Measurements from ENCODE around the gene C1RL. TPM values are rescaled to one million over a fixed set of nuclear protein-coding genes. Genes with fewer than 3 reads are reported as not detected.

C1RL gene
- total RNA-seq, 1 donor from 2014 or later: 26.6 TPM

- no peaks in the 10 kb centered on the region for H3K36me3 ChIP-seq (ENCODE audit: control insufficient read depth, insufficient read depth, low read length)
- H3K4me3 ChIP-seq (ENCODE audit: low read depth, low read length): no peak overlapping the region
- no peaks in the 10 kb centered on the region for H3K27me3 ChIP-seq (ENCODE audit: control insufficient read depth, insufficient read depth, low read length)
- no peak for DNase-seq (ENCODE audit: low read depth)
- no peak for TF ChIP-seq CTCF (IDR thresholded peaks at IDR 0.05; ENCODE audit: insufficient read depth, low read length, poor library complexity, severe bottlenecking)
These were observed 61.7 kb downstream of the C1RL start for GRCh38 chr12:7047306-7047705.

GRCh38 chr12:7046383-7047105 lies 62.5 kb downstream of the C1RL start:
- no peaks in the 10 kb centered on the region for H3K27me3 ChIP-seq (ENCODE audit: control insufficient read depth, insufficient read depth, low read length)
- TF ChIP-seq CTCF (IDR thresholded peaks at IDR 0.05; ENCODE audit: insufficient read depth, low read length, poor library complexity, severe bottlenecking): no peak
- DNase-seq (ENCODE audit: low read depth): no peak
- H3K36me3 ChIP-seq (ENCODE audit: control insufficient read depth, insufficient read depth, low read length): no peaks in the 10 kb centered on the region
- no peak overlapping the region for H3K4me3 ChIP-seq (ENCODE audit: low read depth, low read length)

- Histone ChIP-seq H3K4me3 (ENCODE audit: low read depth, low read length) (no peak overlapping the region), H3K36me3 (ENCODE audit: control insufficient read depth, insufficient read depth, low read length) (no peaks in the 10 kb centered on the region), H3K27me3 (ENCODE audit: control insufficient read depth, insufficient read depth, low read length) (no peaks in the 10 kb centered on the region)
- no peak for DNase-seq (ENCODE audit: low read depth)
- TF ChIP-seq CTCF (IDR thresholded peaks at IDR 0.05; ENCODE audit: insufficient read depth, low read length, poor library complexity, severe bottlenecking): no peak
These were observed 63.1 kb downstream of the C1RL start for GRCh38 chr12:7045913-7046312.

Other genes with a start within 250 kb of the C1RL start
- gene TPI1, start 241.7 kb downstream of the C1RL start, total RNA-seq: 499 and 519 TPM in 2 replicates
- gene SPSB2, start 235.9 kb downstream of the C1RL start, total RNA-seq: 10.1 and 11.9 TPM in 2 replicates
- gene LRRC23, start 204.4 kb downstream of the C1RL start, total RNA-seq: 11.6 and 12.8 TPM in 2 replicates
- 27.0 and 33.7 TPM in 2 replicates for gene ENO2, start 194.6 kb downstream of the C1RL start, total RNA-seq
- gene ATN1, start 181.3 kb downstream of the C1RL start, total RNA-seq: 32.7 and 38.6 TPM in 2 replicates
- gene RNU7-1, start 165.4 kb downstream of the C1RL start, total RNA-seq: not detected in 2 replicates
- 216 and 236 TPM in 2 replicates for gene C12orf57, start 165.2 kb downstream of the C1RL start, total RNA-seq
- gene PTPN6, start 157.9 kb downstream of the C1RL start, total RNA-seq: 17.0 and 31.3 TPM in 2 replicates
- 360 and 474 TPM in 2 replicates for gene PHB2, start 138.6 kb downstream of the C1RL start, total RNA-seq
- gene EMG1, start 138.3 kb downstream of the C1RL start, total RNA-seq: 32.4 and 33.3 TPM in 2 replicates
- 11.8 and 12.5 TPM in 2 replicates for gene LPCAT3, start 90.7 kb downstream of the C1RL start, total RNA-seq
- gene C1S, start 48.5 kb downstream of the C1RL start, total RNA-seq: 2.8 and 4.0 TPM in 2 replicates
- 7.5 and 13.5 TPM in 2 replicates for gene C1R, start 16.8 kb downstream of the C1RL start, total RNA-seq
- gene RBP5, start 19.7 kb upstream of the C1RL start, total RNA-seq: 0.27 TPM in 1 of 2 replicates, not detected in the other
- 61.3 and 85.6 TPM in 2 replicates for gene CLSTN3, start 21.2 kb upstream of the C1RL start, total RNA-seq
- gene PEX5, start 80.5 kb upstream of the C1RL start, total RNA-seq: 25.0 and 32.1 TPM in 2 replicates
- gene ACSM4, start 194.9 kb upstream of the C1RL start, total RNA-seq: not detected in 2 replicates